IPS-18c (cell line): ENCODE results near the gene TENM4.

Experiments
- H3K4me3 ChIP-seq: 2 replicates; pipeline ENCODE4 v1.7.0; 2013; ENCODE audit warnings: low read depth, mild to moderate bottlenecking, low read length, moderate library complexity; ENCODE audit not compliant: insufficient read depth
- H3K9me3 ChIP-seq: one replicate; pipeline ENCODE4 v1.6.1; 2013; ENCODE audit warnings: mild to moderate bottlenecking, low read length, moderate library complexity; ENCODE audit not compliant: control insufficient read depth, insufficient read depth

Gene TENM4

DNA sequence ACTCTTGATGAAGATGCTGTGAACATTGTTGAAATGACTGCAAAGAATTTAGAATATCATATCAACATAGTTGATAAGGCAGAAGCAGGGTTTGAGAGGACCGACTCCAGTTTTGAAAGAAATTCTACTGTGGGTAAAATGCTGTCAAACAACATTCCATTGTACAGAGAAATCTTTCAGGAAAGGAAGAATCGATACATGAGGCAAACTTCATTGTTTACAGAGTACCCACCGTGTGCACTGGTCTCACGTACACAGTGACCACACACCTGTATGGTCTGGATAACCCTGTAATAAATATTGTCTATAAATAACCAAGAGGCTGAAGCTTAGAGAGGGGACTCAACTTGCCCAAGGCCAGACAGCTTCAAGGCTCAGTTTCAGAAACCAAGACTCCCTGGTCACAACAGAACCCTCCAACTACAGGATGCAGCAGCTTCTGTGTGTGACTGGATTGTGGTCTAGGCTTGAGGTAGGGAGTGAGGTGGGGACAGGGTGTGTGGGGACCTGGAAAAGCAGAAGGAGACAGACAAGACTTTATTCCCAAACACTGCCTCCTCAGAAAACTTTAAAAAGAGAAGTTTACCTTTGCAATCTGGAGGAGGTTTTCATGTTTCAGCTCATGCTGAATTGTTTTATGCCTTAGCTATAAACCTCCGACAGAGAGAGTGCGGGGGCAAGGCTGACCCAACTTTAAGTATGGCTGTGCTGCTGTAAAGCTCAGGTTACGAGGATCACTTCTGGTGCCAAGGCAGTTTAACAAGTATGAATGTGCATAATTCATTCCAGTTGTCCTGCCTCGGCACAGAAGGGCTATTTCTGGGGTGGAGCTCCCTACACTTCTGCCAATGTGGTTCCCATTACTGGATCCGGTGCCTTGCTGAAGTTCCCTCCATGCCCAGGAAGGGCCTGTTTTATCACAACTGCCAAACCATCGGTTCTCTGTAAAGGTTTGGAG lies 493.6 kb downstream of the TENM4 start:
- Histone ChIP-seq H3K4me3 (no peak overlapping the region), H3K9me3 (peaks cover 2% of the 10 kb centered on the region)

DNA sequence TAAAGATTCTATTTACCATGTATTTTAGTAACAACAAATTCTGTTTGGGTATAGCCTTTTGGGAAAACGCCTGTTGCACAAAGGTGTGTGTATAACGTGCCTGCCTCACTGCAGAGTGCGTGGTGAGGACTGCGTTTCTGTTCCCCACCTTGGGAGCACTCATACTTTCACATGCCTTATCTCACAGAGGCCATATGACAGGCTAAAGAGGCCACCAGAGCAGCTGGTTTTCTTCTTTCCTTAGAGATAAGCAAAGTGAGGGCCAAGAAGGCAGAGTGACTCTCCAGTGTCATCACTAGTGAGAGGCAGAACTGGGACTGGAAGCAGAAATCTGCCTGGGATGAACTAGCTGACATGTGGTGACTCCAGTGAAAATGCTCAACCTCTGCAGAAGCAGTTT lies 497.0 kb downstream of the TENM4 start:
- no peak overlapping the region for H3K4me3 ChIP-seq
- peaks cover 2% of the 10 kb centered on the region for H3K9me3 ChIP-seq

DNA sequence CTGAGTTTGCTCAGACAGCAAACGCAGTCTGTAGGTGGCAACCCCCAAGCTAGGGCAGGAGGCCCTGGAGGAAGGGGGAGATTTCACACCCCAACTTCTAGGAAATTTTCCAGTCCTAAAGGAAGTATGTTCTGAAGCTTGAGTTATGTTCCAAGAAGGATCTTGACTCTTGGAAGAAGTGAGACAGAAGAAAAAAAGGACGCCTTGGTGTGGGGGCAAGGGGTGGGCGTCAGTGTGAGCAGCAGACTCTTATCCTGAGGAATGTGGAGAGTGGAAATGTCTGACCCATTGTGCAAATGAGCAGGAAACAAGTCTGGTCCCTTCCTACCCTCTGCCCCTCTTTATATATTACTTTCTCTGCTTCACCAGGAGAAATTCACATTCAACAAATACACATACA lies 497.7 kb downstream of the TENM4 start:
- Histone ChIP-seq H3K4me3 (no peak overlapping the region), H3K9me3 (peaks cover 2% of the 10 kb centered on the region)

DNA sequence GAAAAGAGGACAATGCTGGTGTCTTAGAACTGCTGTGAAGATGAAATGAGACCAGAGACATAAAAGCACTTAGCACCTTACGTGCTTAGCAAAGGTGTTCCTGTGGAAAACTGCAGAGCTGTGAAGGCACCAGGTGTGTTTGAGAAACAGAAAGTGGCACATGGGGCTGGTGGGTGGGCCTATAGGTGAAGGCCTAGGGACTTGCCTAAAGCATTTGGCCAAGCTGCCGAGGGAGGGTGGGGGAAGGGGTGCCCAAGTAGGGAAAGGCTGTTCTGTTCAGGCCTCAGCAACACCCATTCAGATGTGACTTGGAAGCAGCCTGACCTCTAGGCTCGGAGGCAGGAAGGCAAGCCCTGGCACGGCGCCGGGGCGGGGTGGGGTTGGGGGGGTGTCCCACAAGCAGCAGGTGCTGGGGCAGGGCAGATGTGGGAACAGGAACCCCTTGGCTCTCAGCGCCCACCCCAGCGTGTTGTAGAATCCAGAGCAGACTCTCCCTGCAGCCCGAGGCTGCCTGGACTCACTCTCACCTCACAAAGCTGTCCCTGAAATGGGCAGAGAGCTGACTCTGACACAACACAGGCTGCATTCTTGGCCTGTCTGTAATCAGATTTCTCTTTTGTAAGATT lies 499.5 kb downstream of the TENM4 start:
- H3K4me3 ChIP-seq: no peak overlapping the region
- H3K9me3 ChIP-seq: peaks cover 2% of the 10 kb centered on the region

DNA sequence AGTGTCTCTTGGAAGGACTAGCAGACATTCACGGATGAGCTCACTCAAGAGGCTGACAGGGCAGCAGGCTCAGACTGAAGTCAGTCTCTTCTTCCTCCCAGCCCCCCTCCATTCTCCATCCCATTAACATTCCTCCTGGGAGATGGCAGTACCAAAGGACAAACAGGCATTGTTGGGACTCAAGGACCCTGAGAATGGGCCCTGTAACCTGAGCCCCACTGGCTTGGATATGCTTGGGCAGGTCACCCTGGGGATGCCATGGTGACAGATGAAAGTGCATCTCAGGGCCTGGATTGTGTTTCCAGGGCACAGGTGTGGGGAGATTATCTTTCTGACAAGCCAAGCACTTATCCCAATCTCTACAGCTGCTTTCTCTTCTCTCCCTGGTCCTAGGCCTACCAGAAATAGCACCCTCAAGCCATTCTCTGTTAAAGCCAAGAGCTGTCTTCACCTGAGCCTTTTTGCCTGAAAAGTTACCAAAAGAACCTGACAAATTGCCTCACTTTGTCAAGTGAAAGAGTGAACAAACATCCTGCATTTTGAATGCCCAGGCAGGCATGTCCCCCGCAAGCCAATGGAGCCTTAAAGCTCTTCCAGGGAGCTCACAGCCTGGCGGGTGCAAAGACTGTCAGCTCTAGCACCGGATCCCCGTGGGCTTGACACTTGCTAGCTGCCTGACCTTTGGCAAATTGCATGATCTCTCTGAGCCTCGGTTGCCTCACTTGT lies 500.2 kb downstream of the TENM4 start:
- no peak overlapping the region for H3K4me3 ChIP-seq

DNA sequence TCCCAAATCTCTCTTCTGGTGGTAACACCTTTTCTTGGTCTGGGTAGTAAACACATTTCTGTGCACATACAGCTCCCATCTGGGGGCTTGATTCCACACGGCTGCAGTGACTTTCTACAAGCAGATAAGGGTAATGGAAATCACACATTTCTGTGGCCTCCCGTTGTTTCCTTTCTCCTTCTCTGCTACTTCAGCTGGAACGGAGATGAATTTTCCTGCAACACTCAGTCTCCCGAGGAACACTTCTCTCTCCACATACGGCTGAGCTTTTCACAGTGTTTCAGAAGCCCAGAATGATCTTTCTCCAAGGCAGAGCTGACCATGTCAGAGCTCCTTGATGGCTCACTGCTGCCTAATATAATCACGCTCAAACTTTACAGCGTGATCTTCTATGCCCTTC lies 501.9 kb downstream of the TENM4 start:
- H3K4me3 ChIP-seq: no peak overlapping the region
- no peaks in the 10 kb centered on the region for H3K9me3 ChIP-seq

More for the DNA sequence above, 500.2 kb downstream of the TENM4 start:
- no peaks in the 10 kb centered on the region for H3K9me3 ChIP-seq

DNA sequence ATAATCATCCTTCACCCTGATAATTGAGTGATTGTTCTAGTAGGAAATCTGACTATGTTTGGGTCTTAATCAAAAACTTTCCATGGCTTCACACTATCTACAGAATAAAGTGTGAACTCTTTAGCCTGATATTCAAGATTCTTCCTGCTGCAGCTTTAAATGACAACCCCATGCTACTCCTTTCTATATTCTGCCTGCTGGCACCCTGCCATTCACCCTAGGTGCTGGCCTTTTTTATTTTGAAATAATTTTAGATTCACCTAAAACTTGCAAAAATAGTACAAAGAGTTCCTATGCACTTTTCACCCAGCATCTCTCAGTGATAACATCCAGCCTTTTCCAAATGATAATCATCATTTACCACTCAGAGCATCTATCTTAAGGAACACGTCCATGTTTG lies 502.8 kb downstream of the TENM4 start:
- Histone ChIP-seq H3K4me3 (no peak overlapping the region), H3K9me3 (no peaks in the 10 kb centered on the region)

DNA sequence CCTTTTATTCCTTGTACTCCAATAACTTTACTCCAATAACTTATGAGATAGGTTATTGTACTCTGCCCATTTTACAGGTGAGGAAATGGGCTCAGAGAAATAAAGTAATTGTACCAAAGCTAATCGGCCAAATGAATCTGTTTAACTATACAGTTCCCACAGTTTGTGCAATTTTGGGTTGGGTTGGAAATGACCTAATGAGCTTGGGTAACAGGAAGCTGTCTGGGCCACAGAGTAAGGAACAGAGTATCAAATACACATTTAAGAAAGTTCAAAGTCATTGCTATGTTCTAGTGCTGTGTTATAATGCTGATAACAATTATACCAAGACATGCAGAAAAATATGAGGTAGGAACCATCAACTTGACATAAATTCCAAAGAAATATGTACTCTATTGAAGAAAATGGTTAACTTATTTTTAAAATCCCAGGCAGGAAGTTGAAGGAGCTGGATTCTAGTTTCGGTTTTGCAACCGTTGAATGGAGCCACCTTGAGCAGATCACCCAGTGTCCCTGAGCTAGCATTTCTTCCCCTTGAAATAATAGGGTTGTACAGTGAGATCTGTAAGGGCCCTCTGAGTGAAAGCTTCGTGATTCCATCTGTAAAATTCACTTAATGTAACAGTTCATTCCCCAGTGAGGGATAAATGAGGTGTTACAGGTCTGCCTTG lies 505.3 kb downstream of the TENM4 start:
- no peak overlapping the region for H3K4me3 ChIP-seq
- H3K9me3 ChIP-seq: no peaks in the 10 kb centered on the region

DNA sequence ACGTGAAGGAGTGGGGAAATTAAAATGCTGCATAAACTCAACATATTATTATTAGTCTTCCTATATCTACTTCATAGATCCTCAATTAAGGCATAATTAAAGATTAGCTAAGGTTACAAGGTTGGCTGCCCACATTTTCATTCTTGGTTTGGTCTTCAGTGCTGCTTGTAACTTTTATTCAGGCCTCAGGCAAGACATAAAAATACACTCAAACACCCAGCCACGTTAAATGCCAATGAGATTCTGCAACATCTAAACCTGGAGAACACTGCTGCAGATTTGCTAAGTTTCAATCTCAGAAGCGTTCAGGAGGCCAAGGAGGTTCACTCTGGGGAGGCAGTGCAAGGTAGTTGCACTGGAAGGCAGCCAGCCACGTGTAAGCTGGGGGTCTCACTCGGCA lies 507.5 kb downstream of the TENM4 start:
- H3K9me3 ChIP-seq: no peaks in the 10 kb centered on the region
- H3K4me3 ChIP-seq: no peak overlapping the region

DNA sequence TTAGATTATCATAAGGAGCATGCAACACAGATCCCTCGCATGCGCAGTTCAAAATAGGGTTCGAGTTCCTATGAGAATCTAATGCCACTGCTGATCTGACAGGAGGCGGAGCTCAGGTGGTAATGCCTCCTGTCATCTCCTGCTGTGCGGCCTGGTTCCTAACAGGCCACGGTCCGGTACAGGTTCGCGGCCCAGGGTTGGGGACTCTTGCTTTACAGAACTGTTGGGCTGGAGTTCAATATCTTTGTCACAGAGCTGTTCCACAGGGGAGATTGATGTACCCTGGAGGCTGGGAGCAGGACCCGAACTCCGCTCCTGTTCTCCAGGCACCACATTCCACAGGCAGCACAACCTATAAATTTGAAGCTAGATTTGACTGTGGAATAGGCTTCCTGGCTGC lies 508.1 kb downstream of the TENM4 start:
- Histone ChIP-seq H3K4me3 (no peak overlapping the region), H3K9me3 (no peaks in the 10 kb centered on the region)

DNA sequence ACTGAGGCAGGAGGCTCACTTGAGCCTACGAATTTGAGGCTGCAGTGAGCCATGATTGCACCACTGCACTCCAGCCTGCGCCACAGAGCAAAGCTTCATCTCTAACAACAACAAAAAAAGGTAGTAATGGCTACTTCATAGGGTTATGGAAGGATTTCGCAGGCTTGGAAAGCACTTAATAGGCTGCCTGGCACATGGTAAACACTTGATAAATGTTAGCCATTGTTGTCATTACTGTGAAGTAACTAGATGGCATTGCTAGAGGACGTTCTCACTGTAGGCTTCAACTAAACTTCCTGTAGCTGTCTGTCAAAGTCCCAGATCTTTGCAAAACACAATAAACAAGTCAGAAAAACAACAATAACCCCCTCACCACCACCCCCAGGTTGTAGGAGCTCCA lies 508.9 kb downstream of the TENM4 start:
- Histone ChIP-seq H3K4me3 (no peak overlapping the region; the same call in 1 of the 2 replicates), H3K9me3 (no peaks in the 10 kb centered on the region)

DNA sequence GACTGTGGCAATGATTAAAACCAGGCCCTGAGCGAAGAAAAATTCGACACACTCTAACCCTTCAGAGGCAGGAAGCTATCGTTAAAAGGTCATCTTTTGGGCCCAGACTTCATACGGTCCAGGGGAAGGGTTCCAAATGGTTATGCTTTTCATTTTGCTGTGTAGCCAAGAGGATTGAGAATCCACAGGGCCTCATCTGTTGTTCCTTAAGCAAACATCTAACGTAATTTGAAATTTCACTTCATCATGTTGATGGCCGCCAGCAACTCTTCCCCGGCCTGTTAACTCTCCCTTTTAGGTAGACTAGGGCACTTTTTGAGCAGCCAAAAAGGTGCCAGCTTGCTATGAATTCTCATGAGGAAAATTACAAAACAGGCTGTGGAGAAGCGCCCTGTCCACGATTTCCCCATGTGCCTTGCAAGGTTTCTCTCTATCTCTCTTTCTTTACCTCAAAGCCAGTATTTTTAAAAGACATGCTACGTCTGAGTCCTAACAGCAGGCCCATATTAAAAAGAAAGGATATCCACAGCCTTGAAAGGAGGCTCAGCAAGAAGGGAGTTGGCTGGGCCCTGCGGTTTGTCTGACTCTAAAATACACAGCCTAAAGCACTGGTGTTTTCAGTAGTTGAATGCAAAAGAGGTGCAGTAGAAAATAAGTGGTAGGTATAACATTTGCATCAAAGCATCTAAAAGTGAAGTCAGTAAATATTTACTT lies 509.9 kb downstream of the TENM4 start:
- H3K4me3 ChIP-seq: no peak overlapping the region
- no peaks in the 10 kb centered on the region for H3K9me3 ChIP-seq

DNA sequence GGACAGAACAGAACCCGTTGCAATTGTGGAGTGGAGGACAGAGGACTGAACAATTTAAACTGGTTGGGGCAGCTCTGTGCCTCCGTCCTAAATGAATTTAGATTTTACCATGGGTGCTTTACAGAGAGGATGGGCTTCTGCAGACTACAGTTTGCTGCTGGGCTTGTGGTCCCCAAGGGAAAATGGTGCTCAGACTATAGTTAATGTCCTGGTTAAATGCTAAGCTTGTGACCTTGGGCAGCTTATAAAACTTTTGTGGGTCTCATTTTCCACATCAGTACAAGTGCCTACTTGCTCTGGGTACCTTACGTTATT lies 511.0 kb downstream of the TENM4 start:
- Histone ChIP-seq H3K4me3 (no peak overlapping the region), H3K9me3 (no peaks in the 10 kb centered on the region)

DNA sequence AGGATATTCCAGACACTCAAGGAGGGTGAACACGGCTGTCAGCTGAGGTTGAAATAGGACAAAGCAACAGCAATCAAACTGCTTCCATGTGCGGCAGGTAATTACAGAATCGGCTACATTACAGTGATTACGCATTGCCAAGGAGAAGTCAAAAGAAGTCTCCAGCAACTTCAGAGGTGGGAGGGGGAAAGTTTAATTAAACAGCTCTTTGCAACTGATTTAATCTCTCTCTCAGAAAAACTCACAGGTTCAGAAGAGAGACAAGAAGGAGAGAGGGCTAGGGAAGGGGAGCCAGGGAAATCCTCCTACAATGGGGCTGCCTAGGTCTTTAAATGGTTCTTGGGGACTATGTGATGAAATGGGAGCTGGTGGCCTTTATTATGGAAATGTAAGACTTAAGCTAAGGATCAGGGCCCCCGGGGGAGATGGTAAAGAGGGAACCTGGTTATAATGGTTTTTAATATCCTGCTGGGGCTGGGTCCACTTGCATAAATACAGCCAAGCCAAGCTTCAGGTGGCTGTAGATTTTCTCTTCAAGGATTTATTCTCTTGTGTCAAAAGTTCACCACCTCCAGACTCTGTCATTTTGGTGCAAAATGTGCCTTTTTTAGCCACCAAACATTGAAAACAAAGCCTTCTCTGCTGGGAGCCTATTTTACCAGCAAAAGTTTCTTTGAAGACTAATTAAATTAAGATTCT lies 511.5 kb downstream of the TENM4 start:
- H3K9me3 ChIP-seq: no peaks in the 10 kb centered on the region
- no peak overlapping the region for H3K4me3 ChIP-seq

DNA sequence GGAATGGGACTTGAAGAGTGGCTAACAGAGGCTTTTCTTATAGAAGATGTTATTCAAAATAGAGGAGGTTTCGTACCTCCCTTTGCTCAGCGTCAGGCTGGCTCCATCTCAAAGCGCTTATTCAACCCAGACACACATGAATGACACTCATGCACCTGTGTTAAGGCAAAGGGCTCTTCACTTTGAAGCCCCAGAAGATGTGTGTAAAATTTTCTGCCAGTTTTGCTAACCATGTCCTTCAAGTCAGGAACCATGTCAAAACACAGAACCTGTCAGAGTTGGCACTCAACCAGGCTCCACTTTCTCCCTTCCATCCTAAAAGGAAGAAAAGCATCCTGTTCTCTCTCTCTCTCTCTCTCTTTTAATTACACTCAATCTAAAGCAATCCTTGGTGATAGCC lies 513.3 kb downstream of the TENM4 start:
- no peaks in the 10 kb centered on the region for H3K9me3 ChIP-seq

DNA sequence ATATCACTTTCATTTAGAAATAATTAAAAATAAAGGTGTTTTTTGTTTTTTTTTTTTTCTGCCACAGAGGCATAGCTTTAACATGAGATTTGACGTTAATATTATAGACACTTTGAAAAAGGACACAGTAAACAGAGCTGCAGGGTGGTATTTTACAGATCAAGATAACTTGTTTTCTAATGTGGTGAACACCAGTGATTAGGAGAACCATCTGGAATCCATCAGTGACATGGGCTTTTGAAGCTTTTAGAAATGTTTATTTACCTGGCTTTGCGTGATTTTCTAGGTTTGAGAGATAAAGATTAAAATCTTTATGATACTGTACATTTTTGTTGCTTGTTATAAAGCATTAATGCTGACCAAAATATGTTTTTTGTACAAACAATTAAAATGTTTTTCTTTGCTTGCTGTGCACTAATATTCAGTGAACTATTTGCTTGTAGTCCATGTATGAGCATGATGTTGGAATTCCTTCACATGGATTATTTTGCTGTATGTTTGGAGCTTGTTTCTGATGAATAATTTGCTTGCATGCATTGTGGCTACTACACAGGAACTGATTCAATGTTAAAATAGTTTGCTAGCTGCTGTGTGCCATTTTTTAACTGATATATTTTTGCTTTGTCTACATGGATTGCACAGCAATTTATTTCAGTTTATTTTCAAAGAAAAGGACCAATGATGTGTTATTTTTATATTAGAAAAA lies 514.0 kb downstream of the TENM4 start:
- Histone ChIP-seq H3K4me3 (no peak overlapping the region), H3K9me3 (no peaks in the 10 kb centered on the region)

More for the DNA sequence above, 513.3 kb downstream of the TENM4 start:
- H3K4me3 ChIP-seq: no peak overlapping the region
